Heart left ventricle (tissue), 16 donors: ENCODE measurements around the gene ANKZF1. TPM values are rescaled to one million over a fixed set of nuclear protein-coding genes. Genes with fewer than 3 reads are reported as not detected.

Experiments
- ATAC-seq, 4 donors: fragments of 200-7000 bp; cut with Tn5 transposase; one replicate each; pipeline ENCODE4 v1.9.1; 2020 to 2022; ENCODE audit warnings: moderate library complexity in 4 of 4, mild to moderate bottlenecking in 3 of 4, moderate number of reproducible peaks in 1 of 4
- DNase-seq, 5 donors: peaks; one replicate each; pipeline ENCODE4 v3.0.0-alpha.2; 2020
- H3K27ac ChIP-seq, 12 donors: fragments of 200-600 bp; sonication (generic) in 4 of 12; one replicate each; pipeline versions ENCODE4 v1.5.0 to v1.8.0; 2016 to 2022; ENCODE audit warnings: mild to moderate bottlenecking in 2 of 12
- H3K27me3 ChIP-seq, 9 donors: fragments of 200-600 bp; sonication (generic) in 2 of 9; one replicate each; pipeline versions ENCODE4 v1.5.1 to v1.8.0; 2016 to 2022; ENCODE audit warnings: mild to moderate bottlenecking in 3 of 9
- H3K36me3 ChIP-seq, 9 donors: fragments of 200-600 bp; sonication (generic) in 2 of 9; one replicate each; pipeline versions ENCODE4 v1.5.0 to v1.8.0; 2018 to 2022; ENCODE audit warnings: mild to moderate bottlenecking in 2 of 9
- H3K4me1 ChIP-seq, 12 donors: fragments of 200-600 bp; sonication (generic) in 4 of 12; one replicate each; pipeline versions ENCODE4 v1.5.0 to v1.8.0; 2016 to 2022; ENCODE audit warnings: mild to moderate bottlenecking in 3 of 12
- H3K4me3 ChIP-seq, 12 donors: fragments of 200-600 bp; sonication (generic) in 4 of 12; one replicate each; pipeline versions ENCODE4 v1.5.0 to v1.8.0; 2017 to 2022; ENCODE audit warnings: mild to moderate bottlenecking in 9 of 12, moderate library complexity in 4 of 12
- H3K9me3 ChIP-seq, 12 donors: fragments of 200-600 bp; sonication (generic) in 4 of 12; one replicate each; pipeline versions ENCODE4 v1.5.0 to v1.8.0; 2016 to 2022; ENCODE audit warnings: mild to moderate bottlenecking in 1 of 12
- POLR2A ChIP-seq, 2 donors: fragments of 450-650 bp; IDR thresholded peaks; one replicate each; pipeline ENCODE4 v1.6.1; 2017; ENCODE audit warnings: antibody characterized with exemption in 2 of 2, mild to moderate bottlenecking in 2 of 2, moderate library complexity in 2 of 2
- WGBS, 4 donors: extraction: QIAGEN DNeasy Blood & Tissue Kit in 2 of 4; methylation state at CpG; one replicate each; pipeline versions ENCODE4 v1.1.5 to v1.1.7; 2013 to 2018; 5-methylcytosine and 5-hydroxymethylcytosine counted together
- intact Hi-C, 10 donors: fragments of 100-400 bp; cut with DNase I; formaldehyde crosslinking; loops; one replicate each; pipeline versions ENCODE4 v1.11.1 to v1.14.2; 2022
- polyA plus RNA-seq, 2 donors: library from polyadenylated mRNA; stranded (reverse); fragments of 200-250 nt; gene quantifications; one replicate each; pipeline ENCODE4 v1.2.3, GENCODE V29; 2013
- total RNA-seq, 9 donors: library from RNA; depleted of rRNA in 2 of 9; stranded (reverse); fragments of >200 nt in 2 of 9; fragmentation: NEBNext Ultra II Directional in 3 of 9; extraction: Animal tissue kit (Norgen Biotek cat#: 25700) in 3 of 9; gene quantifications; one replicate each; pipeline versions ENCODE4 v1.1.0 to v1.2.4, GENCODE V29; 2016 to 2023
- TF ChIP-seq, protein P1 (sequence below), 12 donors: fragments of 200-600 bp; sonication (generic) in 4 of 12; IDR thresholded peaks; one replicate each; pipeline versions ENCODE4 v1.5.0 to v1.8.0; 2018 to 2022; ENCODE audit warnings: antibody characterized with exemption in 12 of 12, mild to moderate bottlenecking in 5 of 12
- donor health status: ischemic (EF 13 %, LVEDD 7.1; RV severe dilation, severe dysfunction).
- donor health status: healthy with polysubstance abuse.
- donor health status: DM: no; HTN: yes; CAD: no.
- donor health status: DM: no; HTN: no; CAD: no.
- donor health status: ischemic (EF 25% LVEDD 6.9; RV normal size, moderate dysfunction).
- donor health status: ischemic (EF 25% LVEDD 5.7; RV mildly dilated, moderate dysfunction).
- donor health status: healthy.
- donor health status: DM: yes; HTN: yes; CAD: no.
- donor health status: ischemic (EF 35%, LVEDD 5.7; RV mildly dilated, moderate dysfunction).
- donor health status: nonischemic (EF 11% LVEDD 7.7; RV severe dilation, severe dysfunction).
- donor health status: DM: yes; HTN: yes; CAD: no.
- donor health status: PGD.
- donor health status: ischemic (EF 29% LVEDD 5.4; RV normal size, mild dysfunction).
- donor health status: nonischemic (EF 23%, LVEDD 6.1; RV moderate dilation, normal function).

ANKZF1 gene
- total and polyA plus RNA-seq, 11 donors, result 14.0 to 36.8 (median 26.3) TPM

DNA sequence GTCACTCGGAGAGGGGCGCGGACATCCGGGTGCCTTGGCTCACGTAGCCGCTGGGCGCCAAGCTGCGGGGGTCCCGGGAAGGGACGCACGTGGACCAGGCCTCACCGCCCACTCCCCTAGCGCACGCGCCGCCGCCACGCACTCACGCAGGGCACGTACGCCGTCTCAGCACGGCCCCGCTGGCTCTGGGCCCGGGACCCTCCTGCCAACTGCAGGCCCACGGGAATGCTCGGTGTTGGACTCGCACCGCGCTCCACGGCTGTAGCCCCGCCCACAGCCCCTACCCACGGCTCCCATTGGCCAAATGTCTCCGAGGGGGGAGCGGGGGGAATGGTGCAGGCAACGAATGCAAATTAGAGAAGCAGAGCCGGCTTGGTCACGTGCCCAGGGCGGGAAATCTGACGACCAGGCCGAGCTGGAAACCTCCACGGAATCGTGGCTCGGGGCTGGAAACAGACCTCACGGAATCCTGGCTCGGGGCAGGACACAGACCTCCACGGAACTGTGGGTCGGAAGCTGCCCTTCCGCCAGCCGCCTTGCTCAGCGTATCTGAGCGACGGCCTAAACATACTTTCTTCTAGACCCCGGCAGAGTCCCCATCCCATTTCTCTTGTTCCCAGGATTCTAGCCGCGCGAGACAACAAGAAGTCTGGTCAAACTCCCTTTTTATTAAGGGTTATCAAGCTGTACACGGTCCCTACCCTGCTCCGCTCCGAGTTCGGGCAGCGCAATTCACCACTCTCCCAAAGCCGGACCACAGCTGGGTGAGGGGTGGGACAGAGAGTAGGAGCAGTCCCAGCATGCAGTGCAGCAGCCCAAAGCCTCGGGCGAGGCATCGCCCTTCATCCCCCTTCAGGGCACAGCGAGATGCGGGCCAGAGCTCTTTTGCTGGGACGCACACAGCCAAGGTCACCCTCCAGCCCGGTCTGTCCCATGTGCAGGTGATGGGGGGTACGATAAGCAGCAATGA, 10.6 kb upstream of the ANKZF1 start, which contains the start of gene ABCB6:
Gene ABCB6, minus strand, starts transcription at position 227 of the 970 bp plus-strand sequence. CDS start 285 bp downstream, outside the sequence.
- ATAC-seq, result peak; percentile 86 to 93 (median 90)
- H3K36me3 ChIP-seq, result peaks cover 3 to 67% (median 62%) of the 10 kb centered on the region in 9 donors
- WGBS, 4 donors, result 5 to 10% (median 6%) methylated on average over 47 to 71 of the region's 71 CpGs
- H3K4me3 ChIP-seq, result peak within 1 kb of the TSS; percentile 19 to 66 (median 58)
- DNase-seq, result peak; percentile 97 to 99 (median 98)
- no peaks in the 10 kb centered on the region for H3K9me3 ChIP-seq
- TF ChIP-seq, protein P1, sequence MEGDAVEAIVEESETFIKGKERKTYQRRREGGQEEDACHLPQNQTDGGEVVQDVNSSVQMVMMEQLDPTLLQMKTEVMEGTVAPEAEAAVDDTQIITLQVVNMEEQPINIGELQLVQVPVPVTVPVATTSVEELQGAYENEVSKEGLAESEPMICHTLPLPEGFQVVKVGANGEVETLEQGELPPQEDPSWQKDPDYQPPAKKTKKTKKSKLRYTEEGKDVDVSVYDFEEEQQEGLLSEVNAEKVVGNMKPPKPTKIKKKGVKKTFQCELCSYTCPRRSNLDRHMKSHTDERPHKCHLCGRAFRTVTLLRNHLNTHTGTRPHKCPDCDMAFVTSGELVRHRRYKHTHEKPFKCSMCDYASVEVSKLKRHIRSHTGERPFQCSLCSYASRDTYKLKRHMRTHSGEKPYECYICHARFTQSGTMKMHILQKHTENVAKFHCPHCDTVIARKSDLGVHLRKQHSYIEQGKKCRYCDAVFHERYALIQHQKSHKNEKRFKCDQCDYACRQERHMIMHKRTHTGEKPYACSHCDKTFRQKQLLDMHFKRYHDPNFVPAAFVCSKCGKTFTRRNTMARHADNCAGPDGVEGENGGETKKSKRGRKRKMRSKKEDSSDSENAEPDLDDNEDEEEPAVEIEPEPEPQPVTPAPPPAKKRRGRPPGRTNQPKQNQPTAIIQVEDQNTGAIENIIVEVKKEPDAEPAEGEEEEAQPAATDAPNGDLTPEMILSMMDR (IDR thresholded peaks at IDR 0.05), result no peak
- peak; percentile 7 to 84 for TF ChIP-seq POLR2A (IDR thresholded peaks at IDR 0.05)
- intact Hi-C loops, result loop anchor here in 4 of 10 donors (5.0 kb wide), 2 partner anchors 42 to 63 kb away; partner anchors contain the start of genes CNPPD1 (in 3 of the 4) and RETREG2 (in 3 of the 4)
- H3K27ac ChIP-seq, result peak within 1 kb of the TSS; percentile 68 to 97 (median 90)
- H3K27me3 ChIP-seq, result no peaks in the 10 kb centered on the region
- peaks cover 6 to 42% (median 33%) of the 10 kb centered on the region in 12 donors for H3K4me1 ChIP-seq

DNA sequence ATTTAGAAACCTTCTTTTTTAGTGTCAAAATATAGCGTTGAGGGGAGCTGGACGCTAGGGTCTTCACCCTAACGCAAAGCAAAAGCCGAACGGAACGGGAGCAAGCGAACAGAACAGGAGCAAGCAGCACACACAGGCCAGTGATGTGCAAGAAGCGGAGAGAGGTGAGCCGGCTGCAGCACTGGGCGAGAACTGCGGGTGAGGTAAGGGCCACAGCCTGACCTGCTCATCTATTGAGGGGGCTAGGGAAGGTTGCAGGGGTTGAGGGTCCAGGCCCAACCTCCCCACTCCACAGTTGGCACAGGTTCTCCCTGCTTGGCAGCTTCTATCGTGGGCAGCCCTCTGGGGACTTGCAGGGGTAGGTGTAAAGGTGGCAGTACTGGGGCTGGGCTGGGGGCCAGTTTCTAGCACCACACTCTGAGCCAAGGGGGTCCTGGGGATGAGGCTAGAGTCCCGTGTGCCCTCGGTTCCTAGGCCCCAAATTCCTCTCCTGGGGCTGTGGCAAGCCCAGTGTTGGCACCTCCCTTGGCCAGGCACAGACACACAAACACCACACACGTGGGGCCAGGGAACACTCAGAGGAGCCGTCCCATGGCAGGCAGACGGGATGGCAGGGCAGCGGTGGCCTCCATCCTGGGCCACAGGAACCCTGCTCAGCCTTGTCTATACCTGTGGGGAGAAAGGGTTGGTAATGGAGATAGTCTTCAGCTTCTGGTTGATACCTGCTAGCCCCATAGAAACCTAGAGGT, 9.6 kb upstream of the ANKZF1 start:
- WGBS, 4 donors, result 87 to 90% (median 88%) methylated on average over 18 of the region's 18 CpGs
- peak overlapping the region in 3 of 12 donors; percentile 81 to 97 (median 95) for H3K27ac ChIP-seq
- no peaks in the 10 kb centered on the region for H3K27me3 ChIP-seq
- ATAC-seq (no peak), DNase-seq (no peak)
- H3K36me3 ChIP-seq, result peaks cover 5 to 67% (median 62%) of the 10 kb centered on the region in 9 donors
- intact Hi-C loops, result loop anchor here in 5 of 10 donors (5.0 to 10.0 kb wide), 3 partner anchors 43 to 62 kb away; partner anchors contain the start of genes CNPPD1 (in 4 of the 5), RETREG2 (in 4 of the 5) and SLC23A3 (in 1 of the 5)
- peak overlapping the region in 2 of 12 donors; percentile 57 to 65 for H3K4me3 ChIP-seq
- peaks cover 6 to 42% (median 33%) of the 10 kb centered on the region in 12 donors for H3K4me1 ChIP-seq
- no peaks in the 10 kb centered on the region for H3K9me3 ChIP-seq
- TF ChIP-seq POLR2A (IDR thresholded peaks at IDR 0.05), result no peak

DNA sequence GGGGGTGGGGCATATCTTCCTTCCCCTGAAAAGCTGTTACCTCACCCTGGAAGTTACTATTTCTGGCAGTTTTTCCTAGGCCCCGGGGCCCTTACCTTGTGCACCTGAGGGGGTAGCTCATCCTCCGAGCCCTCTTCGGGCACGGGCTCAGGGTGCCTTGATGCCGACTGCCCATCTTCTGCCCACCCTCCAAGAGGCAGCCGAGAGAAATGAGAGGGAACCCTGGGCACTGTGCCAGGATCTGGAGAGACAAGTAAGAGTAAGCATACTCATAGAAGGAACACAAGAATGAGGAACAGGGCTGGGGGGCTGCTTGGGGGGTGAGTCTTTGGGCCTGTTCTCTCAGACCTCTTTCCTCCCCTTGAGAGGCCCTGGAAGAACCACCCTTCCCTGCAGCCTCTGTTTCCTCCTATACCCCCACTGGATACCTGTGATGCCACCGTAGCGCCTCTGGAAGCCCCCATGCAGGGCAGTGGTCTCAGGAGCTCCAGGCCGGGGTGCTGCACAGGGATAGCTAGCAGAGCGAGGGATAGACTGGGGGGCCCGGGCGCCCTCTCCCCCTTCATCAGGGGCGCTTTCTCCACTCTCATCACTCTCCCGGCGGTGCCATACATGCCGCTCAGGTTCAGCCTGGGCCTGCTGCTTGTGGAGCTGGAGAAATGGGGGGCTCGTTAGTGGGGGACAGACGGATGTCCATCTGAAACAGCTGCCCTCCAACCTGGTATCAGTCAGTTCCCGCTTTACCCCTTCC, 8.8 kb upstream of the ANKZF1 start:
- no peaks in the 10 kb centered on the region for H3K9me3 ChIP-seq
- H3K4me3 ChIP-seq, result no peak overlapping the region
- H3K27me3 ChIP-seq, result no peaks in the 10 kb centered on the region
- intact Hi-C loops, result loop anchor here in 1 of 10 donors (10.0 kb wide), 1 partner anchor 46 kb away; the partner anchor contains the start of genes CNPPD1, RETREG2 and SLC23A3
- WGBS, 4 donors, result 88 to 93% (median 89%) methylated on average over 19 of the region's 19 CpGs
- DNase-seq (no peak), ATAC-seq (no peak)
- peaks cover 6 to 45% (median 33%) of the 10 kb centered on the region in 12 donors for H3K4me1 ChIP-seq
- peaks cover 5 to 67% (median 62%) of the 10 kb centered on the region in 9 donors for H3K36me3 ChIP-seq
- TF ChIP-seq, protein P1 (IDR thresholded peaks at IDR 0.05), result no peak
- TF ChIP-seq POLR2A (IDR thresholded peaks at IDR 0.05), result no peak
- H3K27ac ChIP-seq, result no peak overlapping the region
